Dendritic cell treated with granulocyte-macrophage colony-stimulating factor and Interleukin-4, amounts not matched to agents 40 ng/mL and 50 ng/mL, for 4 days (primary cell): ENCODE results near the gene MT1H.
"Not testable (repeated sequence)": the region's sequence is repeated elsewhere in the genome, so short reads cannot be mapped to it uniquely, and the experiment has no call there.

Experiments used
- H3K27ac Mint-ChIP-seq: one replicate; pipeline ENCODE4 v1.8.0; 2022; ENCODE audit warnings: mild to moderate bottlenecking, mixed read lengths
- H3K27me3 Mint-ChIP-seq: one replicate; pipeline ENCODE4 v1.8.0; 2022; ENCODE audit warnings: mild to moderate bottlenecking, mixed read lengths
- H3K36me3 Mint-ChIP-seq: one replicate; pipeline ENCODE4 v1.8.0; 2022; ENCODE audit warnings: low read depth, mixed read lengths
- H3K4me1 Mint-ChIP-seq: one replicate; pipeline ENCODE4 v1.8.0; 2022; ENCODE audit warnings: low read depth, mixed read lengths
- H3K4me3 Mint-ChIP-seq: one replicate; pipeline ENCODE4 v1.8.0; 2022; ENCODE audit warnings: mild to moderate bottlenecking, moderate library complexity, mixed read lengths
- H3K9me3 Mint-ChIP-seq: one replicate; pipeline ENCODE4 v1.8.0; 2022; ENCODE audit warnings: mixed read lengths
- intact Hi-C: fragments of 100-400 bp; cut with micrococcal nuclease; formaldehyde crosslinking; loops from one replicate; pipeline ENCODE4 v1.15.0; 2022

The MT1H gene

GRCh38 chr16:56665286-56666261, 4.0 kb upstream of the MT1H start:
- Mint-ChIP-seq H3K4me1 (peaks cover 41% of the 10 kb centered on the region), H3K27me3 (peaks cover 91% of the 10 kb centered on the region)
- H3K9me3 Mint-ChIP-seq, H3K36me3 Mint-ChIP-seq, H3K4me3 Mint-ChIP-seq, H3K27ac Mint-ChIP-seq, intact Hi-C loops: not testable (repeated sequence)

GRCh38 chr16:56667581-56668571, 1.7 kb upstream of the MT1H start, which contains the start of gene MT1G:
MT1G (minus strand) TSS chr16:56668065; CDS start chr16:56667993, 72 bp downstream.
- no peaks in the 10 kb centered on the region for H3K36me3 Mint-ChIP-seq
- intact Hi-C loops = no loop called here
- H3K27me3 Mint-ChIP-seq = peaks cover 88% of the 10 kb centered on the region
- H3K27ac Mint-ChIP-seq = no peak within 1 kb of the TSS
- H3K9me3 Mint-ChIP-seq = no peaks in the 10 kb centered on the region
- peak within 1 kb of the TSS; percentile 45 for H3K4me3 Mint-ChIP-seq
- peaks cover 41% of the 10 kb centered on the region for H3K4me1 Mint-ChIP-seq

- H3K4me1 Mint-ChIP-seq = peaks cover 41% of the 10 kb centered on the region
- no peaks in the 10 kb centered on the region for H3K36me3 Mint-ChIP-seq
- intact Hi-C loops = no loop called here
- H3K27ac Mint-ChIP-seq = no peak overlapping the region
- no peaks in the 10 kb centered on the region for H3K9me3 Mint-ChIP-seq
- no peak overlapping the region for H3K4me3 Mint-ChIP-seq
- H3K27me3 Mint-ChIP-seq = peaks cover 89% of the 10 kb centered on the region
Measured at GRCh38 chr16:56669840-56670619, 416 bp downstream of the MT1H start.

DNA sequence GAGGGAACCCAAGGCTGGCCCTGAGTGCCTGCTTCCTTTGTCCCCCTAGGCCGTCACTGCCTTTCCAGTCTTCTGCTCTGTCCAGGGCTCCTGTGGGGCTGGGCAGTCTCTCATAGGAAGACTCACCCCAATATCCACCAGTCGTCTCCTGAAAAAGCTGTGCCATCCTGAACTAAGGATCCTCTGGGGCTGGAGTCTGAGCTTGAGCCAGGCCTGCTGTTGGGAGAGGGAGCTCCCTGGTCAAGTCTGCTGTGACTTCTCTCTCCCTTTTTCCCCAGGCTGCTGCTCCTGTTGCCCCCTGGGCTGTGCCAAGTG, 963 bp downstream of the MT1H start:
- H3K4me1 Mint-ChIP-seq = peaks cover 46% of the 10 kb centered on the region
- no peak overlapping the region for H3K27ac Mint-ChIP-seq
- H3K36me3 Mint-ChIP-seq = no peaks in the 10 kb centered on the region
- H3K9me3 Mint-ChIP-seq = no peaks in the 10 kb centered on the region
- no peak overlapping the region for H3K4me3 Mint-ChIP-seq
- intact Hi-C loops = no loop called here
- peaks cover 89% of the 10 kb centered on the region for H3K27me3 Mint-ChIP-seq

GRCh38 chr16:56671691-56672090, 2.1 kb downstream of the MT1H start:
- H3K36me3 Mint-ChIP-seq, H3K9me3 Mint-ChIP-seq, H3K27ac Mint-ChIP-seq, H3K4me3 Mint-ChIP-seq, intact Hi-C loops: not testable (repeated sequence)
- H3K4me1 Mint-ChIP-seq = peaks cover 55% of the 10 kb centered on the region
- H3K27me3 Mint-ChIP-seq = peaks cover 92% of the 10 kb centered on the region

- H3K36me3 Mint-ChIP-seq, H3K4me3 Mint-ChIP-seq, H3K27ac Mint-ChIP-seq, intact Hi-C loops, H3K9me3 Mint-ChIP-seq: not testable (repeated sequence)
- Mint-ChIP-seq H3K4me1 (peaks cover 55% of the 10 kb centered on the region), H3K27me3 (peaks cover 92% of the 10 kb centered on the region)
Measured at GRCh38 chr16:56672171-56672570, 2.6 kb downstream of the MT1H start.

GRCh38 chr16:56672761-56673536, 3.3 kb downstream of the MT1H start:
- Mint-ChIP-seq H3K36me3 (no peaks in the 10 kb centered on the region), H3K9me3 (no peaks in the 10 kb centered on the region), H3K27ac (no peak overlapping the region), H3K27me3 (peaks cover 90% of the 10 kb centered on the region), H3K4me1 (peaks cover 48% of the 10 kb centered on the region), H3K4me3 (no peak overlapping the region)
- intact Hi-C loops = no loop called here

- peaks cover 88% of the 10 kb centered on the region for H3K27me3 Mint-ChIP-seq
- H3K4me3 Mint-ChIP-seq = no peak overlapping the region
- H3K27ac Mint-ChIP-seq = no peak overlapping the region
- H3K36me3 Mint-ChIP-seq = no peaks in the 10 kb centered on the region
- H3K9me3 Mint-ChIP-seq = no peaks in the 10 kb centered on the region
- intact Hi-C loops = no loop called here
- peaks cover 40% of the 10 kb centered on the region for H3K4me1 Mint-ChIP-seq
Measured at GRCh38 chr16:56673921-56674320, 4.3 kb downstream of the MT1H start.

GRCh38 chr16:56674570-56674969, 5.0 kb downstream of the MT1H start:
- H3K36me3 Mint-ChIP-seq, intact Hi-C loops, H3K27ac Mint-ChIP-seq, H3K9me3 Mint-ChIP-seq, H3K4me3 Mint-ChIP-seq: not testable (repeated sequence)
- Mint-ChIP-seq H3K4me1 (peaks cover 33% of the 10 kb centered on the region), H3K27me3 (peaks cover 83% of the 10 kb centered on the region)

- Mint-ChIP-seq H3K36me3 (no peaks in the 10 kb centered on the region), H3K4me3 (no peak overlapping the region), H3K27me3 (peaks cover 71% of the 10 kb centered on the region), H3K9me3 (no peaks in the 10 kb centered on the region), H3K27ac (no peak overlapping the region), H3K4me1 (peaks cover 25% of the 10 kb centered on the region)
- intact Hi-C loops = no loop called here
Measured at GRCh38 chr16:56675685-56676210, 6.1 kb downstream of the MT1H start.

DNA sequence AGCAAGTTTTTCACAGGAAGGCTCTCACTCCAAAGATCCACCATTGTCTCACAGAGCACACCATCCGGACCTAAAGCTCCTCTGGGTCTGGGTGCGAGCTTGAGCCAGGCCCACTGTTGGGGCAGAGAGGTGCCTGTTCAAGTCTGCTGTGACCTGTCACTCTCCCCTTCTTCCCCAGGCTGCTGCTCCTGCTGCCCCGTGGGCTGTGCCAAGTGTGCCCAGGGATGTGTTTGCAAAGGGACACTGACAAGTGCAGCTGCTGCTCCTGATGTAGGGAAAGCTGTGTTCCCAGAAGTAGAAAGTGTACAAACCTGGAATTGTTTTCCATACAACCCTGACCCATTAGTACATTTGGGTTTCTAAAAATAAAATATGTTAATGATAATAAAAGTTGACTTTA, 7.9 kb downstream of the MT1H start:
- intact Hi-C loops = no loop called here

GRCh38 chr16:56679078-56679730, 9.6 kb downstream of the MT1H start:
- Mint-ChIP-seq H3K36me3 (no peaks in the 10 kb centered on the region), H3K4me1 (peaks cover 46% of the 10 kb centered on the region), H3K9me3 (no peaks in the 10 kb centered on the region), H3K27me3 (peaks cover 49% of the 10 kb centered on the region), H3K27ac (no peak overlapping the region), H3K4me3 (no peak overlapping the region)
- intact Hi-C loops = no loop called here

More for the DNA sequence above, 7.9 kb downstream of the MT1H start:
- H3K27me3 Mint-ChIP-seq = peaks cover 66% of the 10 kb centered on the region
- no peak overlapping the region for H3K4me3 Mint-ChIP-seq
- H3K36me3 Mint-ChIP-seq = no peaks in the 10 kb centered on the region
- H3K4me1 Mint-ChIP-seq = peaks cover 34% of the 10 kb centered on the region
- no peaks in the 10 kb centered on the region for H3K9me3 Mint-ChIP-seq
- H3K27ac Mint-ChIP-seq = no peak overlapping the region
